Stimulated activated CD4-positive, alpha-beta T cell treated with anti-CD3 and anti-CD28 coated beads, Interleukin-2, amount 100 ng/mL, for 4 hours (primary cell): ENCODE data around the gene SLC26A8.
"Not testable (repeated sequence)": the region's sequence is repeated elsewhere in the genome, so short reads cannot be mapped to it uniquely, and the experiment has no call there.

Source experiments
- DNase-seq: peaks from one replicate; pipeline ENCODE4 v3.0.0-alpha.2; 2020; ENCODE audit warnings: low read depth

The SLC26A8 gene

GRCh38 chr6:35909571-35909970, 114.9 kb downstream of the SLC26A8 start:
- not testable (repeated sequence) for DNase-seq

GRCh38 chr6:35908753-35909401, 115.6 kb downstream of the SLC26A8 start:
- DNase-seq: not testable (repeated sequence)

DNA sequence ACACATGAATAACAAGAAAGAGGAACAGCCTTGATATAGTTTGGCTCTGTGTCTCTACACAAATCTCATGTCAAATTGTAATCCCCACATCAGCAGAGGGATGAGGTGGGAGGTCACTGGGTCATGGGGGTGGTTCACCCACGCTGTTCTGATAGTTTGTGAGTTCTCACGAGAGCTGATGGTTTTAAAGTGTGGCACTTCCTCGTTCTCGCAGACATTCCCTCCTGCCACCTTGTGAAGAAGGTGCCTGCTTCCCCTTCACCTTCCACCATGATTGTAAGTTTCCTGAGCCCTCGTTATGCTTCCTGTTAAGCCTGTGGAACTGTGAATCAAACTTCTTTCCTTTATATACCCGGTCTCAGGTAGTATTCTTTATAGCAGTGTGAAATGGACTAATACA, 116.7 kb downstream of the SLC26A8 start:
- DNase-seq: no peak

DNA sequence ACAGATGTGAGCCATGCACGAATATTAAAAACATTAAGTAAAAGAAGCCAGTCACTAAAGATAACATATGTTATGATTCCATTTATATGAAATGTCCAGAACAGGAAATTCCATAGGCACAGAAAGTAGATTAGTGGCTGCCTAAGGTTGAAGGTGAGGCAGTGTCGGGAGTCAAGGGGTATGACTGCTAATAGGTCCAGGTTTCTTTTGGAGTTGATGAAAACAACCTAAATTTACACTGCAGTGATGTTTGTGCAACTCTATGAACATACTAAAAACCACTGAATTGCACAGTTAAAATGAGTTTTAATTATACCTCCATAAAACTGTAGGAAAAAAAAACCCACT, 118.0 kb downstream of the SLC26A8 start:
- no peak for DNase-seq

- DNase-seq: no peak
Observed at GRCh38 chr6:35905841-35906498, 118.5 kb downstream of the SLC26A8 start.

DNA sequence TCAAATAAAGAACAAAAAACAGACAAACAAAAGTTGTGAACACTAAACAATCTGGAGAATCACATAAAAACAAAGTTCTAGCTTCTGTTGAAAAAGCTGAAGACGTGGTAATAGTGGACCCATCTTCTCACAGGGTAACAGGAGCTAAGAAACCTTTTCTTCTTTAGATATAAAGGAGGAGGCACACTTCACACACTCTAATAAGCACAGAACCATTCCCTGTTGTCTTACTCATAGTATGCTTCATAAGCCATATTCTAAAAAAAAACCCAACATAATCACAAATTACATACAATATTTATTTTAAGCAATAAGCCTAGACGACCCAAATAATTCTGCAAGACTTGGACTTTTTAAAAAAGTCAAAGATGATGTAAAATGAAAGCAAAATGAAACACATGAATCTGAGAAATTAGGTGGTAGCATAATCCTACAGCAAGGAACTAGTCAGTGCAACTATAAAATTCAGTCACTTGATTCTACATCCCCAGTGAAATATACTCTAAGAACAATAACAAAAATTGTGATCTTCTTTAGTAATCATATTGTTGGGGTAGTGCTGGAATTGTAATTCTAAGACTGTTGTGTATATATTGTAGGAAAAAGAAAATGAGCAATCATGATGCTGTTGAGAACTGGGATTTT, 119.2 kb downstream of the SLC26A8 start:
- DNase-seq: no peak

- DNase-seq: no peak
Observed at GRCh38 chr6:35903679-35904078, 120.8 kb downstream of the SLC26A8 start.

- DNase-seq: no peak
Observed at GRCh38 chr6:35900448-35900847, 124.0 kb downstream of the SLC26A8 start.

GRCh38 chr6:35898003-35898402, 126.4 kb downstream of the SLC26A8 start:
- no peak for DNase-seq

DNA sequence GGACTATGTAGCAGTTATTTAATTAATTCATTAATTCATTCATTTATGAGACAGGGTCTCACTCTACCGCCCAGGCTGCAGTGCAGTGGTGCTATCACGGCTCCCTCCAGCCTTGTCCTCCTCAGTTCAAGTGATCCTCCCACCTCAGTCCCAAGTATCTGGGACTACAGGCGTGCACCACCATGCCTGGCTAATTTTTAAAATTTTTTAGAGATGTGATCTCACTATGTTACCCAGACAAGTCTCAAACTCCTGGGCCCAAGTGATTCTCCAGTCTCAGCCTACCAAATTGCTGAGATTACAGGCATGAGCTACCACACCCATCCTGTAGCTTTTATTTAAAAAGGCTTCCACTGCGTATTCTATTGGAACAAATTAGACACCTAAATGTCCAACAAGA, 127.0 kb downstream of the SLC26A8 start:
- DNase-seq: no peak

DNA sequence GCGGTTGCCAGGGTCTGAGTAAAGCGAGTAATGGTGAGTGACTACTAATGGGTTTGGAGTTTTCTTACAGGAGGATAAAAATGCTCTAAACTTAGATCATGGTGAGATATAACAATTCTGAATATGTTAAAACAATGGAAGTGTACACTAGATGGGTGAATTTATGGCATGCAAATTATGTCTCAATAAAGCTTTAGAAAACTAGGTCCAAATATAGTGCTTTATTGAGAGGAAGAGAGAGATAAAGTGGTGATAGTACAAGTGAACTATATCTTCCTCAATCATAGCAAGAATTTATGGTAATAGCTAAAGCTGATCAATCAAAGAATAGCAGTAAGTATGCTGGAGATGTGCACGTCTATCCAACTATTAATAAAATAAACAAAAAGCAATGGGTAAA, 127.4 kb downstream of the SLC26A8 start:
- DNase-seq: no peak

- DNase-seq: no peak
Observed at GRCh38 chr6:35896228-35896627, 128.2 kb downstream of the SLC26A8 start.

GRCh38 chr6:35895560-35895959, 128.9 kb downstream of the SLC26A8 start:
- DNase-seq: no peak

DNA sequence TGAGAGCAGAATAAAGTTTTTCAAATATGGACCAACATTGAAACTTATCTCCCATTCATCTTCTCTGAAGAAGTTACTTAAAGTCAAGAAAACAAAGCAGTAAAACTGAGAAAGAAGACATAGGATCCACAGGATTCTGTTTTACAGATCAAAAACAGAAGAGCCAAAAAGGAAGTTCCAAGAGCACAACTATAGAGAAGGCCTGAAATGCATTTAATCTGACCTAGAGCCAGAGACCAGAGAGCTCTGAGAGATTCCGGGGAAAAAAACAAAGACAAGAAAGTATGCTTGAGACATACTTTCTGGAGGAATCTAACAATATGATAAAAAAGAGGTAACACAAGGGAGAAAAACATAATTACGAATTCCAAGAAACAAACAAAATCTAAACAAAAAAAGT, 129.7 kb downstream of the SLC26A8 start:
- DNase-seq: no peak
